Measurements from ENCODE around the gene SMG1. TPM values are rescaled to one million over a fixed set of nuclear protein-coding genes. Genes with fewer than 3 reads are reported as not detected.

SMG1 gene
- total RNA-seq, 1 experiment from 2014 or later: 96.4 TPM

- H3K27me3 Mint-ChIP-seq (ENCODE audit: low read depth): peaks cover 2% of the 10 kb centered on the region
- Histone ChIP-seq H3K18ac (ENCODE audit: insufficient read length, low read depth, low read length) (no peak overlapping the region), H3K9ac (ENCODE audit: extremely low read depth, insufficient read length, low read length) (no peak overlapping the region), H2BK5ac (ENCODE audit: insufficient read length, low read length) (no peak overlapping the region), H3K27ac (ENCODE audit: insufficient read length, low read depth, low read length) (no peak overlapping the region), H4K91ac (ENCODE audit: insufficient read length, low read depth, low read length) (no peak overlapping the region), H3K14ac (ENCODE audit: insufficient read depth, low read length) (no peak overlapping the region), H3K56ac (ENCODE audit: insufficient read length, low read depth, low read length) (no peak overlapping the region), H2AFZ (ENCODE audit: low read length) (no peak overlapping the region), H4K8ac (replicated peaks; ENCODE audit: insufficient read length, low read depth, low read length) (no peak overlapping the region), H3K9me3 (ENCODE audit: control insufficient read depth, low read depth, low read length) (no peaks in the 10 kb centered on the region), H2BK12ac (ENCODE audit: insufficient read length, low read depth, low read length) (no peak overlapping the region), H2BK15ac (ENCODE audit: low read depth, low read length) (no peak overlapping the region), H2AK5ac (ENCODE audit: insufficient read length, low read length) (no peak overlapping the region), H3K79me1 (ENCODE audit: insufficient read depth, low read depth, low read length, poor library complexity, severe bottlenecking) (no peaks in the 10 kb centered on the region), H3K79me2 (ENCODE audit: insufficient read depth, low read length) (no peaks in the 10 kb centered on the region), H2BK20ac (ENCODE audit: low read depth, low read length, poor library complexity, severe bottlenecking) (no peak overlapping the region), H3K4ac (ENCODE audit: low read depth, low read length) (no peak overlapping the region), H3K27me3 (ENCODE audit: insufficient read depth, low read length) (no peaks in the 10 kb centered on the region), H4K5ac (ENCODE audit: insufficient read length, low read depth, low read length) (no peak overlapping the region), H3K23me2 (ENCODE audit: insufficient read length, low read depth, low read length, poor library complexity, severe bottlenecking) (no peaks in the 10 kb centered on the region), H3K23ac (ENCODE audit: insufficient read length, low read depth, low read length) (no peak overlapping the region), H3K4me1 (ENCODE audit: insufficient read depth, low read length) (no peaks in the 10 kb centered on the region), H2BK120ac (ENCODE audit: low read depth, low read length, poor library complexity, severe bottlenecking) (no peak overlapping the region), H3K4me2 (ENCODE audit: insufficient read depth, insufficient read length, low read length) (peak overlapping the region; percentile 30), H4K20me1 (ENCODE audit: control insufficient read depth, insufficient read depth, insufficient read length) (no peaks in the 10 kb centered on the region), H3T11ph (ENCODE audit: low read length) (no peak overlapping the region)
- DNase-seq: peak; percentile 81
- H3K4me3 Mint-ChIP-seq: peak overlapping the region in 1 of 2 experiments; percentile 23; a peak in 2 of 5 replicates
- no peaks in the 10 kb centered on the region for H3K9me3 Mint-ChIP-seq
- WGBS (ENCODE audit: extremely low coverage, insufficient read length, low lambda C conversion rate): no CpG with 5 or more reads among the region's 18 CpGs
- peak overlapping the region in 1 of 3 experiments; percentile 14; a peak in 1 of 7 replicates for H3K27ac Mint-ChIP-seq
- TF ChIP-seq CTCF (conservative IDR thresholded peaks at IDR 0.05): peak; percentile 98
- no peaks in the 10 kb centered on the region for H3K36me3 Mint-ChIP-seq (ENCODE audit: insufficient read depth in 1 of 3, low read depth in 3 of 3)
- H3K4me1 Mint-ChIP-seq: peaks cover 8 to 11% of the 10 kb centered on the region in 2 experiments
These were observed 43.0 kb upstream of the SMG1 start for GRCh38 chr16:18969050-18969854.
